GM23338 (cell line): ENCODE results near the gene WNK2. TPM values are rescaled to one million over a fixed set of nuclear protein-coding genes. Genes with fewer than 3 reads are reported as not detected.

Source experiments
- ATAC-seq: fragments of 200-7000 bp; cut with Tn5 transposase; 3 replicates; pipeline ENCODE4 v1.9.1; 2020
- DNase-seq: peaks from one replicate; pipeline ENCODE4 v3.0.0-alpha.2; 2015; ENCODE audit warnings: low spot score
- H2AFZ ChIP-seq: fragments of 200-600 bp; sonication (generic); 2 replicates; pipeline ENCODE4 v1.8.0; 2016; ENCODE audit warnings: antibody characterized with exemption, mild to moderate bottlenecking, moderate library complexity
- H3F3A ChIP-seq: fragments of 200-600 bp; sonication (generic); replicated peaks from 2 replicates; pipeline ENCODE4 v1.8.0; 2017; ENCODE audit warnings: antibody characterized with exemption, mixed run types, low read depth
- H3K27ac ChIP-seq: fragments of 200-600 bp; sonication (generic); 2 replicates; pipeline ENCODE4 v1.6.1; 2016; ENCODE audit warnings: low read depth
- H3K27me3 ChIP-seq: fragments of 200-600 bp; sonication (generic); 2 replicates; pipeline ENCODE4 v1.8.0; 2016; ENCODE audit warnings: mild to moderate bottlenecking, mixed run types, moderate library complexity; ENCODE audit not compliant: insufficient read depth
- H3K36me3 ChIP-seq: fragments of 200-600 bp; sonication (generic); 2 replicates; pipeline ENCODE4 v1.8.0; 2016; ENCODE audit warnings: mild to moderate bottlenecking; ENCODE audit not compliant: insufficient read depth
- H3K4me1 ChIP-seq: fragments of 200-600 bp; sonication (generic); 2 replicates; pipeline ENCODE4 v1.8.0; 2016; ENCODE audit warnings: mild to moderate bottlenecking, moderate library complexity; ENCODE audit not compliant: insufficient read depth
- H3K4me2 ChIP-seq: fragments of 200-600 bp; sonication (generic); 2 replicates; pipeline ENCODE4 v1.7.1; 2017; ENCODE audit warnings: mixed run types
- H3K4me3 ChIP-seq: fragments of 200-600 bp; sonication (generic); 2 replicates; pipeline ENCODE4 v1.6.1; 2016; ENCODE audit warnings: mixed run types
- H3K79me2 ChIP-seq: fragments of 200-600 bp; sonication (generic); replicated peaks from 2 replicates; pipeline ENCODE4 v1.8.0; 2017; ENCODE audit warnings: mild to moderate bottlenecking; ENCODE audit not compliant: insufficient read depth
- H3K9me2 ChIP-seq: fragments of 200-600 bp; sonication (generic); 2 replicates; pipeline ENCODE4 v1.8.0; 2017; ENCODE audit not compliant: insufficient read depth
- H4K20me1 ChIP-seq: fragments of 200-600 bp; sonication (generic); replicated peaks from 2 replicates; pipeline ENCODE4 v1.8.0; 2017; ENCODE audit warnings: mild to moderate bottlenecking; ENCODE audit not compliant: insufficient read depth
- H3K27ac Mint-ChIP-seq: 2 replicates; pipeline ENCODE4 v1.8.0; 2020; ENCODE audit warnings: inconsistent platforms, mild to moderate bottlenecking, moderate library complexity, mixed read lengths
- H3K27me3 Mint-ChIP-seq: 3 replicates; pipeline ENCODE4 v1.8.0; 2022; ENCODE audit warnings: low read depth, mild to moderate bottlenecking, moderate library complexity, mixed read lengths, inconsistent platforms; ENCODE audit not compliant: insufficient read depth, poor library complexity
- H3K36me3 Mint-ChIP-seq: 3 replicates; pipeline ENCODE4 v1.8.0; 2021; ENCODE audit warnings: low read depth, mild to moderate bottlenecking, inconsistent platforms, moderate library complexity, mixed read lengths
- H3K4me1 Mint-ChIP-seq: 3 replicates; pipeline ENCODE4 v1.8.0; 2020; ENCODE audit warnings: mild to moderate bottlenecking, inconsistent platforms, mixed read lengths
- H3K4me3 Mint-ChIP-seq: 3 replicates; pipeline ENCODE4 v1.8.0; 2021; ENCODE audit warnings: moderate library complexity, mild to moderate bottlenecking, inconsistent platforms, mixed read lengths
- H3K9me3 Mint-ChIP-seq: 3 replicates; pipeline ENCODE4 v1.8.0; 2020; ENCODE audit warnings: moderate library complexity, mild to moderate bottlenecking, inconsistent platforms, mixed read lengths
- CREB1 ChIP-seq: fragments of 250-450 bp; sonication (Bioruptor Pico); IDR thresholded peaks from 2 replicates; pipeline ENCODE4 v1.5.0; 2020; ENCODE audit warnings: low read depth, mild to moderate bottlenecking, moderate library complexity
- CTCF ChIP-seq, 2 experiments: fragments of 200-600 bp in 1 of 2; sonication (generic) in 1 of 2; conservative IDR thresholded peaks; 2 replicates each; pipeline versions ENCODE4 v1.5.1 to v1.6.1; 2016 to 2017; ENCODE audit warnings: antibody characterized with exemption in 2 of 2, low read depth in 2 of 2, mild to moderate bottlenecking in 2 of 2, moderate library complexity in 1 of 2
- ETS1 ChIP-seq: IDR thresholded peaks from 2 replicates; pipeline ENCODE4 v1.6.1; 2016; ENCODE audit warnings: antibody characterized with exemption
- EZH2 ChIP-seq: fragments of 200-600 bp; sonication (generic); IDR thresholded peaks from one replicate; pipeline ENCODE4 v1.8.0; 2017; ENCODE audit warnings: antibody characterized with exemption, mild to moderate bottlenecking, low read depth; ENCODE audit not compliant: unreplicated experiment
- EZH2phosphoT487 ChIP-seq: fragments of 200-600 bp; sonication (generic); IDR thresholded peaks from one replicate; pipeline ENCODE4 v1.8.1; 2018; ENCODE audit warnings: antibody characterized with exemption; ENCODE audit not compliant: unreplicated experiment
- JUNB ChIP-seq: IDR thresholded peaks from one replicate; pipeline ENCODE4 v1.6.1; 2016; ENCODE audit warnings: antibody characterized with exemption; ENCODE audit not compliant: unreplicated experiment
- NANOG ChIP-seq: IDR thresholded peaks from 2 replicates; pipeline ENCODE4 v1.6.1; 2016; ENCODE audit warnings: antibody characterized with exemption, borderline replicate concordance
- POLR2AphosphoS5 ChIP-seq: IDR thresholded peaks from 2 replicates; pipeline ENCODE4 v1.6.1; 2016; ENCODE audit warnings: antibody characterized with exemption, low read depth
- REST ChIP-seq: IDR thresholded peaks from one replicate; pipeline ENCODE4 v1.6.1; 2018; ENCODE audit warnings: antibody characterized with exemption; ENCODE audit not compliant: unreplicated experiment
- STAT1 ChIP-seq: IDR thresholded peaks from one replicate; pipeline ENCODE4 v1.6.1; 2016; ENCODE audit warnings: antibody characterized with exemption; ENCODE audit not compliant: unreplicated experiment
- ZNF114 ChIP-seq: fragments of 250-450 bp; sonication (Bioruptor Pico); IDR thresholded peaks from 2 replicates; pipeline ENCODE4 v1.5.0; 2020; ENCODE audit warnings: mild to moderate bottlenecking, moderate library complexity
- ZNF331 ChIP-seq: fragments of 250-450 bp; sonication (Bioruptor Pico); IDR thresholded peaks from 2 replicates; pipeline ENCODE4 v1.5.0; 2020; ENCODE audit warnings: low read depth, mild to moderate bottlenecking, moderate library complexity
- ZNF462 ChIP-seq: fragments of 250-450 bp; sonication (Bioruptor Pico); IDR thresholded peaks from 2 replicates; pipeline ENCODE4 v1.5.0; 2020; ENCODE audit warnings: mild to moderate bottlenecking, moderate library complexity
- polyA plus RNA-seq: library from polyadenylated mRNA; unstranded; fragments of >200 nt; fragmentation: Nextera tagmentation; extraction: Ambion mirVana; gene quantifications from 2 replicates; pipeline ENCODE4 v1.2.1, GENCODE V29; 2016
- total RNA-seq: library from RNA; depleted of rRNA; stranded (reverse); fragments of >200 nt; shearing (Covaris generic); gene quantifications from 2 replicates; pipeline ENCODE4 v1.2.3, GENCODE V29; 2014

Gene WNK2
- total and polyA plus RNA-seq, 2 experiments from 2014 or later = 56.4 to 102 TPM

GRCh38 chr9:93234600-93234999 is 50.7 kb downstream of the WNK2 start:
- Mint-ChIP-seq H3K9me3 (no peaks in the 10 kb centered on the region; the same call in 2 of the 3 replicates), H3K27me3 (peaks cover 10% of the 10 kb centered on the region), H3K4me1 (peaks cover 9% of the 10 kb centered on the region), H3K36me3 (peaks cover 8% of the 10 kb centered on the region; the same call in 2 of the 3 replicates), H3K27ac (no peak overlapping the region), H3K4me3 (no peak overlapping the region)
- TF ChIP-seq POLR2AphosphoS5 (no peak), ZNF114 (CRISPR knock-in tag) (no peak), STAT1 (no peak), JUNB (no peak), CREB1 (CRISPR knock-in tag) (no peak), EZH2phosphoT487 (no peak), NANOG (no peak), CTCF (conservative IDR thresholded peaks at IDR 0.05; ENCODE audit: low read depth in 2 of 2) (no peak), REST (no peak), EZH2 (no peak), ZNF331 (no peak), ZNF462 (CRISPR knock-in tag) (no peak), ETS1 (no peak)
- no peak overlapping the region for H3K4me3 ChIP-seq
- H3K27me3 ChIP-seq = no peaks in the 10 kb centered on the region
- ATAC-seq = no peak
- 0 out of 2 replicates have a peak, but pooled peaks cover 3% of the 10 kb centered on the region for H4K20me1 ChIP-seq
- no peak overlapping the region for H2AFZ ChIP-seq
- no peaks in the 10 kb centered on the region; the same call in 1 of the 2 replicates for H3K36me3 ChIP-seq
- no peaks in the 10 kb centered on the region for H3K79me2 ChIP-seq
- no peaks in the 10 kb centered on the region for H3F3A ChIP-seq
- no peak for DNase-seq
- H3K27ac ChIP-seq = no peak overlapping the region
- H3K9me2 ChIP-seq = no peaks in the 10 kb centered on the region
- no peak overlapping the region for H3K4me2 ChIP-seq
- no peaks in the 10 kb centered on the region for H3K4me1 ChIP-seq
